ENCODE data around the gene PAFAH1B1. TPM values are rescaled to one million over a fixed set of nuclear protein-coding genes. Genes with fewer than 3 reads are reported as not detected.
A peak's percentile ranks its signal among the peaks of the same experiment; 100 is the strongest.

The PAFAH1B1 gene
- total and polyA plus RNA-seq, 11 donors = 32.6 to 154 (median 118) TPM

- TF ChIP-seq POLR2A (IDR thresholded peaks at IDR 0.05) = no peak
- Histone ChIP-seq H3K9me3 (no peaks in the 10 kb centered on the region), H3K4me1 (peaks cover 4 to 62% (median 54%) of the 10 kb centered on the region in 12 donors), H3K36me3 (no peaks in the 10 kb centered on the region), H3K27ac (peak overlapping the region; percentile 95 to 100 (median 99)), H3K27me3 (no peaks in the 10 kb centered on the region), H3K4me3 (peak overlapping the region; percentile 75 to 100 (median 95))
- intact Hi-C loops (cut with DNase I) = loop anchor here in 8 of 10 donors (2.0 to 10.0 kb wide), 9 partner anchors 48 to 90 kb away; partner anchors contain the start of gene METTL16 (in 3 of the 8)
- DNase-seq (no peak), ATAC-seq (no peak)
- 2 to 3% (median 3%) methylated on average over 16 of the region's 16 CpGs for WGBS, 4 donors
Observed at GRCh38 chr17:2594722-2595599, 1.5 kb downstream of the PAFAH1B1 start.

GRCh38 chr17:2595716-2596115 lies 2.3 kb downstream of the PAFAH1B1 start:
- Histone ChIP-seq H3K4me3 (peak overlapping the region in 10 of 12 donors; percentile 75 to 99 (median 92)), H3K27me3 (no peaks in the 10 kb centered on the region), H3K27ac (peak overlapping the region in 5 of 12 donors; percentile 10 to 99 (median 98)), H3K9me3 (no peaks in the 10 kb centered on the region), H3K4me1 (peaks cover 4 to 68% (median 56%) of the 10 kb centered on the region in 12 donors), H3K36me3 (no peaks in the 10 kb centered on the region)
- DNase-seq (no peak), ATAC-seq (no peak)
- 4 to 11% (median 9%) methylated on average over 4 of the region's 4 CpGs for WGBS, 4 donors
- TF ChIP-seq CTCF (IDR thresholded peaks at IDR 0.05) (no peak), POLR2A (IDR thresholded peaks at IDR 0.05) (no peak)
- intact Hi-C loops (cut with DNase I) = loop anchor here in 7 of 10 donors (2.0 to 10.0 kb wide), 6 partner anchors 49 to 89 kb away; no protein-coding TSS in a partner anchor

DNA sequence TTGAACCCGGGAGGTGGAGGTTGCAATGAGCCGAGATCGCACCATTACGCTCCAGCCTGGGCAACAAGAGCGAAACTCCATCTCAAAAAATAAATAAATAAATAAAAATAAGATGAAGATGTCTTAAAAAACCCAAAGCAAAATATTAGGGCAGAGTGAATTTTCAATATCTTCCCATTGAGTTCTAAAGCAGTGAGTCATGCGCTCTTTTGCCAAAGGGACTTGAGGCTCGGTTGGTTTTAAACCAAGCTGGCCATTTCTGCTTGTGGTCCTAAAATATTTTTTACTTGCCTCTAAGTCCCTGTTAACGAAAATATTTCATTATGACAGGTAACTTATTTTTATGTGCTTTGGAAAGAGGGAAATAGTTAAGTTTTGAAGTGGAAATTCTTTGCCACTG lies 4.7 kb downstream of the PAFAH1B1 start:
- ATAC-seq (no peak), DNase-seq (no peak)
- Histone ChIP-seq H3K9me3 (no peaks in the 10 kb centered on the region), H3K27me3 (no peaks in the 10 kb centered on the region), H3K4me1 (peaks cover 4 to 83% (median 73%) of the 10 kb centered on the region in 12 donors), H3K27ac (no peak overlapping the region), H3K36me3 (no peaks in the 10 kb centered on the region), H3K4me3 (no peak overlapping the region)
- intact Hi-C loops (cut with DNase I) = loop anchor here in 6 of 10 donors (5.0 to 10.0 kb wide), 5 partner anchors 47 to 87 kb away; no protein-coding TSS in a partner anchor
- no peak for TF ChIP-seq CTCF (IDR thresholded peaks at IDR 0.05)
- no peak for TF ChIP-seq POLR2A (IDR thresholded peaks at IDR 0.05)
- WGBS, 4 donors = 78 to 85% (median 80%) methylated on average over 8 of the region's 8 CpGs

- intact Hi-C loops (cut with DNase I) = loop anchor here in 1 of 10 donors (10.0 kb wide), 1 partner anchor 52 kb away; no protein-coding TSS in a partner anchor
- no peak for ATAC-seq
- H3K4me1 ChIP-seq = peaks cover 0 to 85% (median 67%) of the 10 kb centered on the region in 12 donors
- 41 to 56% (median 46%) methylated on average over 6 of the region's 6 CpGs for WGBS, 4 donors
- no peaks in the 10 kb centered on the region for H3K9me3 ChIP-seq
- H3K4me3 ChIP-seq = no peak overlapping the region
- TF ChIP-seq CTCF (IDR thresholded peaks at IDR 0.05) = no peak
- TF ChIP-seq POLR2A (IDR thresholded peaks at IDR 0.05) = no peak
- no peak overlapping the region for H3K27ac ChIP-seq
- no peak for DNase-seq
- no peaks in the 10 kb centered on the region for H3K27me3 ChIP-seq
- peaks cover 0 to 8% (median 2%) of the 10 kb centered on the region in 9 donors for H3K36me3 ChIP-seq
Observed at GRCh38 chr17:2602597-2603017, 9.2 kb downstream of the PAFAH1B1 start.

Measured in heart left ventricle (tissue), 16 donors.